RPMI7951 (cell line): ENCODE measurements around the gene KLK8. TPM values are rescaled to one million over a fixed set of nuclear protein-coding genes. Genes with fewer than 3 reads are reported as not detected.

Source experiments
- DNase-seq: peaks from one replicate; pipeline ENCODE4 v3.0.0-alpha.2; 2012; ENCODE audit warnings: low read depth
- total RNA-seq: library from RNA; depleted of rRNA; stranded (reverse); fragments of >200 nt; shearing (Covaris generic); gene quantifications from 2 replicates; pipeline ENCODE4 v1.2.3, GENCODE V29; 2014; rRNA removed

KLK8 gene
- total RNA-seq, 1 experiment from 2014 or later, result not detected

- no peak for DNase-seq
These were observed 51.5 kb downstream of the KLK8 start for GRCh38 chr19:50949861-50950260.

GRCh38 chr19:50947123-50947522, 54.3 kb downstream of the KLK8 start:
- no peak for DNase-seq

Other genes with a start within 250 kb of the KLK8 start
- gene GPR32, start 231.1 kb downstream of the KLK8 start, total RNA-seq, result not detected in 2 replicates
- gene ACP4, start 211.2 kb downstream of the KLK8 start, total RNA-seq, result not detected in 2 replicates
- not detected in 2 replicates for gene KLK1, start 177.8 kb downstream of the KLK8 start, total RNA-seq
- not detected in 2 replicates for gene KLK15, start 168.0 kb downstream of the KLK8 start, total RNA-seq
- not detected in 2 replicates for gene KLK3, start 146.7 kb downstream of the KLK8 start, total RNA-seq
- not detected in 2 replicates for gene KLK2, start 128.2 kb downstream of the KLK8 start, total RNA-seq
- gene KLK4, start 90.2 kb downstream of the KLK8 start, total RNA-seq, result not detected in 2 replicates
- not detected in 2 replicates for gene KLK5, start 48.6 kb downstream of the KLK8 start, total RNA-seq
- gene KLK6, start 32.0 kb downstream of the KLK8 start, total RNA-seq, result not detected in 2 replicates
- not detected in 2 replicates for gene KLK7, start 17.7 kb downstream of the KLK8 start, total RNA-seq
- not detected in 2 replicates for gene KLK10, start 18.1 kb upstream of the KLK8 start, total RNA-seq
- gene KLK11, start 25.0 kb upstream of the KLK8 start, total RNA-seq, result not detected in 2 replicates
- not detected in 2 replicates for gene KLK12, start 33.4 kb upstream of the KLK8 start, total RNA-seq
- not detected in 2 replicates for gene KLK13, start 63.5 kb upstream of the KLK8 start, total RNA-seq
- gene KLK14, start 81.3 kb upstream of the KLK8 start, total RNA-seq, result not detected in 2 replicates
- 3.6 and 6.8 TPM in 2 replicates for gene CTU1, start 106.8 kb upstream of the KLK8 start, total RNA-seq
- gene SIGLEC9, start 123.3 kb upstream of the KLK8 start, total RNA-seq, result 0.10 TPM in 1 of 2 replicates, not detected in the other
- not detected in 2 replicates for gene SIGLEC7, start 140.7 kb upstream of the KLK8 start, total RNA-seq
- 2.1 and 2.4 TPM in 2 replicates for gene CD33, start 223.5 kb upstream of the KLK8 start, total RNA-seq
- not detected in 2 replicates for gene SIGLECL1, start 249.5 kb upstream of the KLK8 start, total RNA-seq